HG03175 (cell line): ENCODE results near the gene IKZF2.

ENCODE experiments used
- ATAC-seq: cut with Tn5 transposase; IDR thresholded peaks from one replicate; pipeline ENCODE4 v1.9.1; 2021; ENCODE audit warnings: mild to moderate bottlenecking, moderate library complexity; ENCODE audit not compliant: unreplicated experiment

IKZF2 gene

GRCh38 chr2:212962691-212963090 lies 188.7 kb downstream of the IKZF2 start:
- ATAC-seq = no peak

DNA sequence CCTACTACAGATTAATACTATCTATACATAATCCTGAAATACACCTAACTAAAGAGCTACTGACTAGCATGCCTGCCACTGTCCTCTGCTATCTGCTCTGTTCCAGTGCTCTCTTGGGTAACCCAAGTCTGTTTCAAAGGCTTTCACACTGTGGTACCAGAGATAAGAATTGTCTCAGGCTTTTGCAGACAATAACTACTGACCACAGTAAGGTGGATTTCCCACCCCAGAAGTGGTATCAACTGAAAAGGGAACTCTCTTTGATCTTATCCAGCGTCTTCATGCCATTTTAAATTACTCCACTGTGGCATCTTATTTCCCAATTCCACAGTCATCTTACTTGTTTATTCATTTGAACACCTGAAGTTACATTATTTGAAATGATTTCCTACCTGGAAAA lies 190.2 kb downstream of the IKZF2 start:
- ATAC-seq = no peak

GRCh38 chr2:212960336-212960735 lies 191.1 kb downstream of the IKZF2 start:
- ATAC-seq = no peak

- ATAC-seq = no peak
These were observed 191.8 kb downstream of the IKZF2 start for GRCh38 chr2:212959471-212960117.

GRCh38 chr2:212958757-212959295 lies 192.6 kb downstream of the IKZF2 start:
- ATAC-seq = no peak

DNA sequence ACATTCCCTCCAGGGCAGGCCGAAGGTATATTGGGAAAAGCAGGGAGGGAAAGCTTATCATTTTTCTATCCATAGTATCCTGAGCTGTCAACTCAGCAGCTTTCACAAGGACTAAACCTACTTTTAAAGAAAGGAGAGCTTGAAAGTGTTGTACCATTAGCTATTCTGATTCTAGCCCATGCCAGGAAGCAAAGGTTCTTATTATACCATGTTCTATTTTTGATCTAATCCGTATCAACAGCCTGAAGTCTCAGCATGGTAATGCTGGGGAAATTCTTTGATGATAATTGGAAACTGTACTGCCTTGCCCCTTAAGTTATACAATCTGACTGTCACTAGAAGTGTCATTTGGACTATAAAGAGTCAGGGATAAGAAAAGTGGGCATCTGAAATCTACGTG lies 193.3 kb downstream of the IKZF2 start:
- no peak for ATAC-seq

DNA sequence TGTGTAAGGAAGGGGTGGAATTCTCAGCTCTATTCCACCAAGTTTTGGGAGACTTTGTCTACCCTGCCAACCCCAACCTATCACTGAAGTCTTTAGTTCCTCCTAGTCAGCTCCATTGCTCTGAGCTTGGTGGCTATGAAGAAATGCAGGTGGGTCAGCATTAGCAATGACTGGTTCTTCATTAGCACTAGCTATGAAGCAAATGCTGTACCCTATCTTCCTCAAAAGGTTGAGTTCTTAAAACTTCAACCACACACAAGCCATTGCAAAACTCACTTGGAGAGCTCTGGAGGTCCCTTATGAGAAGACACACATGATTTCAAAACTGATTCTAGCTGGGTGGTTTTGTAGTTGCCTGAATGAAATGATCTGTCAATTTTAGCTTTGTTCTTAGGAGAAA lies 193.8 kb downstream of the IKZF2 start:
- ATAC-seq = no peak

- no peak for ATAC-seq
These were observed 194.5 kb downstream of the IKZF2 start for GRCh38 chr2:212956665-212957607.

GRCh38 chr2:212953170-212953920 lies 198.1 kb downstream of the IKZF2 start:
- peak; percentile 89 for ATAC-seq

- ATAC-seq = no peak
These were observed 201.6 kb downstream of the IKZF2 start for GRCh38 chr2:212949786-212950185.
